GM21786 (cell line): ENCODE data around the gene ANXA9.

Source experiments
- ATAC-seq: cut with Tn5 transposase; IDR thresholded peaks from one replicate; pipeline ENCODE4 v1.9.1; 2021; ENCODE audit not compliant: unreplicated experiment

Gene ANXA9, protein sequence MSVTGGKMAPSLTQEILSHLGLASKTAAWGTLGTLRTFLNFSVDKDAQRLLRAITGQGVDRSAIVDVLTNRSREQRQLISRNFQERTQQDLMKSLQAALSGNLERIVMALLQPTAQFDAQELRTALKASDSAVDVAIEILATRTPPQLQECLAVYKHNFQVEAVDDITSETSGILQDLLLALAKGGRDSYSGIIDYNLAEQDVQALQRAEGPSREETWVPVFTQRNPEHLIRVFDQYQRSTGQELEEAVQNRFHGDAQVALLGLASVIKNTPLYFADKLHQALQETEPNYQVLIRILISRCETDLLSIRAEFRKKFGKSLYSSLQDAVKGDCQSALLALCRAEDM

DNA sequence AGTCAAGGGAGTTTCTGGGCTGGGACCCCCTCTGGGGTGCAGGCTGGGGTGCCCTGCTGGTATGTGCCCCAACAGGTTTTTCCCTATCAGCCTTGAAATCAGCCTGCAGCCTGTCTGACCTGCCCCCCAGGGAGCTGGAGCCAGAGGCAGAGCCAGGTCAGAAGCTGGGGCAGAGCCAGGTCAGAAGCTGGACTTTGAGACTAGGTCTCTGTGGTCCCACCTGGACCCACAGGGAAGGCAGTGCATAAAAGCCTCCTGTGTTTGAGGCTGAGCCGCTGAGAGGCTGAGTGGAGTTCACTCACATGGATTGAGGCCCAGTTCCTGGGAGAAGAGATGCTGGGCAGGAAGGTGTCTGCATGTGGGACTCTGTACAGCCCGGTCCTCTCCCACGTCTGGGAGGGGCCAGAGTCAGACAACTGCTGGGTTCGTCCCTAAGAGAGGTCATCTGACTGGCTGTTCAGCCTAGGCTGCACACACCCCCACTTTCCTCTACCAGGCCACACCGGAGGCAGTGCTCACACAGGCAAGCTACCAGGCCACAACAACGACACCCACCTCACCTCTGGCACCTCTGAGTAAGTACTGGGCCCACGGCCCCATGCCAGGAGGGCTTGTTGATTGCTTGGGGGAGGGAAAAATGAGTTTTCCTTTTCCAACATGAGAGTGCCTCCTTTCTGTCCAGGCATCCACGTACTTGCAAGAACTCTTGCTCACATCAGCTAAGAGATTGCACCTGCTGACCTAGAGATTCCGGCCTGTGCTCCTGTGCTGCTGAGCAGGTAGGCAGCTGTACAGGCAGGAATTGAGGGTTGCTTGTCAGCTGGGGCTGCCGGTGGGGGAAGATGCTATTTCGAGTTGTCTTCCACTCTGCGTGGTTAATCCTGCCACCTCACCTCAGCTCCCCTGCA is at the start of gene ANXA9:
Gene ANXA9, plus strand, starts transcription at position 488 of the 908 bp plus-strand sequence. CDS start 814 bp downstream, outside the sequence.
- ATAC-seq: no peak

DNA sequence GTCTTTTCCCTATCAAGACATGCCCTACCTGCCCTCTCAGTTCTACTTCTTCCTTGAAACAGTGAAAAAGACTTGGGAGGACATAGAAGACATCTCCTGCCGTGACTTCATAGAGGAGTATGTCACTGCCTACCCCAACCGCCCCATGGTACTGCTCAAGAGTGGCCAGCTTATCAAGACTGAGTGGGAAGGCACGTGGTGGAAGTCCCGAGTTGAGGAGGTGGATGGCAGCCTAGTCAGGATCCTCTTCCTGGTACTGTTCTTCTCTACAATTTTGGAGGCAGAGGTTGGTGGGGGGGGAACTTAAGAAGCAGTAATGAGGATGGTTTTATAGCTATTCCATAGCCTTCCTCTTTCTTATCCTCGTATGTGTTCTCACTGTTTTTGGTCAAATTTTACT is 37.2 kb upstream of the ANXA9 start:
- ATAC-seq: no peak

DNA sequence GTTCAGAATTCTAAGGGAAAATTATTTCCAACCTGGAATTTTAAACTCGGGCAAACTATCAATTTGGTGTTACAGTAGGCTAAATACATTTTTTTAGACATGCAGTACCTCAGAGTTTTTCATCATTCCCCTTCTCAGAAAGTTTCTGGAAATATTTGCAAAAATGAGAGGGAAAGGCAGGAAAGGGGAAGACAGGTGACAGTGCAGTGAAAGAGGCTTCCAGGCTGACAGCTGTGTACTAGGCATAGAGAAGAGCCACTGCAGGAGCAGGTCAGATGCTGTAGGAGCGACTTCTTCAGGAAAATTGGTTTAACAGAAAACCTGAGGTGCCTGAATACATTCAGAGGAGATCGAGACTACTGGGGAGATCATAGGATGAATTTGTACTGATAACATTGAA is 27.4 kb upstream of the ANXA9 start:
- ATAC-seq: no peak

DNA sequence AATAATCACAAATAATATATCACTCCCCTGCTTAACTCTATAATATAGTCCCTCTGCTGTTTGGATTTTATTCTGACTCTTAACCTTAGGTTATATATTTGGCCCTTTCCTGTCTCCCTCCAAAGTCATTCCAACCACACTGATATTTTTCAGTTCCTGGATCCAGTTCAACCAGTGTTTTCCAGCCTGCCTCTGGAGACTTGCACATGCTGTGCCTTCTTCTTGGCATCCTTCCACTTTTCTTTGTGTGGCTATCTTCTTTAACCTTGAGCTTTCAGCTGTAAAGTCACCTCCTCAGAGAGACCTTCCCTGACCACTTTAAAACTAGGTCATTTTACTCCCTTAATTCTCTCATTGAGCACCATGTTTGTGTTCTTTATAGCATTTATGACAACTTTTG is 26.8 kb upstream of the ANXA9 start:
- ATAC-seq: no peak

DNA sequence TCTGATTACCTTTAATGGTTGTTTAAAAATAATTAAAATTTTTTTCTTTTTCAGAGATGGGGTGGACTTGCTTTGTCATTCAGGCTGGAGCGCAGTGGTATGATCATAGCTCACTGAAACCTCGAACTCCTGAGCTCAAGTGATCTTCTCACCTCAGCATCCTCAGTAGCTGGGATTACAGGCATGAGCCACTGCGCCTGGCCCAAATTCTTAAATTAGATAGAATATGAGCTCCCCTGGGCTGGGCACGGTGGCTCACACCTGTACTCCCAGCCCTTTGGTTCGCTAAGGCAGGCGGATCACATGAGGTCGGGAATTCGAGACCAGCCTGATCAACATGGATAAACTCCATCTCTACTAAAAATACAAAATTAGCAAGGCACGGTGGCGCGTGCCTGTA is 24.4 kb upstream of the ANXA9 start:
- no peak for ATAC-seq

DNA sequence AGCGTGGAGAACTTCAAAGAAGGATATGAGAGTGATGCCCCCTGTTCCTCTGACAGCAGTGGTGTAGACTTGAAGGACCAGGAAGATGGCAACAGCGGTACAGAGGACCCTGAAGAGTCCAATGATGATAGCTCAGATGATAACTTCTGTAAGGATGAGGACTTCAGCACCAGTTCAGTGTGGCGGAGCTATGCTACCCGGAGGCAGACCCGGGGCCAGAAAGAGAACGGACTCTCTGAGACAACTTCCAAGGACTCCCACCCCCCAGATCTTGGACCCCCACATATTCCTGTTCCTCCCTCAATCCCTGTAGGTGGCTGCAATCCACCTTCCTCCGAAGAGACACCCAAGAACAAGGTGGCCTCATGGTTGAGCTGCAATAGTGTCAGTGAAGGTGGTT is 21.4 kb upstream of the ANXA9 start:
- ATAC-seq: no peak

DNA sequence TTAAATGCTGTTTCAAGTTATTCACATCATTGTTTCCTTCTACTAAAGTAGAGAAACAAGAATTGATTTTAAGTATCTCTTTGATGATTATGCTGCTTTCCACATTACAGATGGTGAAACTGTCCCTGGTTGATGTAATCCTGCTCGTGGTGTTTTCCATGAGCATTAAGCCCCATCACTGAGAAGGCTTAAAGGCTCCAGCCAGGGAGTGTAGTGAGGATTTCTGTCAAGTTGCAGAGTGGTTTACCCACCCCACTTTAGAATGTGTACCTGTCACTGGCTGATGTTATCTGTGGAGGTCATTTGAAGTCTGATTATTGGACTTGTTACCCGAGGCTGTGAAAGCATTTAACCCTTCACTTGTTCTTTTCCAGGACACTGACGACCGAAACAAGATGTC is 20.3 kb upstream of the ANXA9 start:
- ATAC-seq: no peak

DNA sequence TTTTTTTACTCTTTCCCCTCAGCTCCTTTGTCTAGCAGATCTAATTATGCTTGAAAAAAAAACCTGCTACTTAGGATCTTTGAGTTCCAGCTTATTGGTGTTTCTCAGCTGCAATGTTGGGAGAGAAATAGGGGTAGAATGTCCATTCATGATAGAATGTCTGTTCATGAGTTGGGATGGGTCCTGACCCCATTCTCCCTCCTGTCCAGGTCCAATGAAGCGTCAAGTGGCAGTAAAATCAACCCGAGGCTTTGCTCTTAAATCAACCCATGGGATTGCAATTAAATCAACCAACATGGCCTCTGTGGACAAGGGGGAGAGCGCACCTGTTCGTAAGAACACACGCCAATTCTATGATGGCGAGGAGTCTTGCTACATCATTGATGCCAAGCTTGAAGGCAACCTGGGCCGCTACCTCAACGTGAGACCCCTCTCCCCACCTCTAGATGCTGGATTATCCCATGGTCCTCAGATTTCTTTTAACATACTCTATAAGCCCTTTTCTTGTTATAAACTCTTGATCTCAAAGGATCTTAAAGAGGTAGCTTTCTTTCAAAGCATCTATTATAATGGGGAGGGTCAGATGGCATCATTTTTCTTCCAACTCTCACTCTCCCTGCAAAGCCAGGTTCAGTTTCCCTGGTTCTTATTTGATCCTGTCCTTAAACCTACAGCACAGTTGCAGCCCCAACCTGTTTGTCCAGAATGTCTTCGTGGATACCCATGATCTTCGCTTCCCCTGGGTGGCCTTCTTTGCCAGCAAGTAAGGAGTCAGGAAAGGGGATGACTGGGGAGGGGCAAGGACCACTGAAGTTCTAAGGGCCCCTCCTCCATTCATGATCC is 18.6 kb upstream of the ANXA9 start:
- ATAC-seq: no peak

DNA sequence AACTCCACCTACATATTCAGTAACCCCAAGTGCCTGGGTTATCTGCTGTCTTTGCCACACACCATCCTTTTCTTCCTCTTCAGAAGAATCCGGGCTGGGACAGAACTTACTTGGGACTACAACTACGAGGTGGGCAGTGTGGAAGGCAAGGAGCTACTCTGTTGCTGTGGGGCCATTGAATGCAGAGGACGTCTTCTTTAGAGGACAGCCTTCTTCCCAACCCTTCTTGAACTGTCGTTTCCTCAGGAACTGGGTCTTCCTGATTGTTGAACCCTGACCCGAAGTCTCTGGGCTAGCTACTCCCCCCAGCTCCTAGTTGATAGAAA is 18.0 kb upstream of the ANXA9 start:
- ATAC-seq: no peak

DNA sequence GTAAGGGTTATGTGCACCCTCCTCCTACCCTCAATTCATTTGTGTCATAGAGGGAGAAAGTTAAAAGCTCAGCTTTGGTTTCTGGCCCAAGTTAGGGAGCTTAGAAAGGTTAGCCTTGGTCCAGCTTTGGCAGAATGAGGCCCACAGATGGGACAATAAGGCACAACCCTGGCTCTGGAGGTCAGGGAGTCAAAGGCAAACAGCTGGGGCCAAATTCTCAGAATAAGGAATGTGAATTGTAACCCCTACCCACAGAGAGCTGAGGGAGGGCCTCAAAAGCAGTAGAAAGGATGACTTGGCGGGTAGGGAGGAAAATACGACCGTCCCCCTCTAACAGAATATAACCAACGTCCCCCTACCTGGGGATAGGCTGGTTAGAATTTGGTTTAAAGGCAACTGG is 16.5 kb upstream of the ANXA9 start:
- no peak for ATAC-seq

DNA sequence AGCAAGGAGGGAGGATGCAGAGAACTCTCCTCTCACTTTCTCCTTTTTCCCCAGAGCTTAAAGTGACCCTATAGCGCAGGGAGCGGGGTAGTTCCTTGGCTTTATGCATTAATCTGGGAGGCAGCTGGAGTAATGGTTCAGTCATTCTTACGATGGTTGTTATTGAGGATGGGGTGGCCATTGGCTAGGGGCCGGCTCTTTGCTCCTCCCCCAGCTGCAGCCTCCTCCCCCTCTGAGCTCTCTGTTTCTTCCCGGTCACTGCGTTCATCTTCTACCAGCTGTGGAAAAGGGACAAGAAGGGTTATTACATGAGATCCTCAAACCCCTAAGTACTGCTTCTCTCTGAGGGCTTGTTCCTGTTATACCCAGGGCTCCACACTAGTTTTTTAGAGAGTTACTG is 16.1 kb upstream of the ANXA9 start:
- ATAC-seq: no peak

DNA sequence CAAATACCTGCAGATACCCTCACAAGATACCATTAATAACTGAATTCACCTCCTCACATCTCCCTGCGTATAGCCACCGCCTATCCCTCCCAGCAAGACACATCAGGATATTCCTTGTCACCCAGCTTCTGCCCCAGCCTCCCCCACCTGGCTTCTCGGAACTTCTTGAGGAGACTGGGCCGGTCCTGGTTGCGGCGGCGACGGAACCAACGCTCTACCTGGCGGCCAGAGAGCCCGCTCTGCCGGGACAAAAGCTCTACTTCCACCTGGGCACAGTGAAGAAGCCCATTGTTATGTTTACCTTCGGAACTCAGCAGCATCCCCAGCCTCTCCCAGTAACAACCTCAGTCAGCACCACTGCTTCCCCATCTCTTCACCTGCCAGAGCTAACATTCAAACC is 14.2 kb upstream of the ANXA9 start:
- ATAC-seq: no peak

DNA sequence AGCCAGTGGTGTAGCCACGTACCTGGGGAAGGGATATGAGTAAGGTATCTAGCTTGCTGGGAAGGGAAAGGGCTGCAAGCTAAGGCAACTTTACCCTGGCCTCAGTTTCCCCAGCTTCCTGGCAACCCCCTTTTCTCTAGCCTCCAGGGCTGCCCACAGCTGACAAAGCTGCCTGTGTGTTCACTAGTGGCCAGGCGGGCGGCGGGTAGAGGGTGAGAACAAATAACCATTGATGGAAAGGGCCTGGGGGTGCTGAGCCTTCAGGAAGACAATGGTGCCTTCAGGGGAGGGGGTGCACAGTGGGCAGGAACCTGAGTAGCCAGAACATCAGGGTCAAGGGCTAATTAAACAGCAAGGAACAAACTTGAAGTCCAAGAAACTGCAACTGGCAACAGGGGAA is 13.6 kb upstream of the ANXA9 start:
- no peak for ATAC-seq

DNA sequence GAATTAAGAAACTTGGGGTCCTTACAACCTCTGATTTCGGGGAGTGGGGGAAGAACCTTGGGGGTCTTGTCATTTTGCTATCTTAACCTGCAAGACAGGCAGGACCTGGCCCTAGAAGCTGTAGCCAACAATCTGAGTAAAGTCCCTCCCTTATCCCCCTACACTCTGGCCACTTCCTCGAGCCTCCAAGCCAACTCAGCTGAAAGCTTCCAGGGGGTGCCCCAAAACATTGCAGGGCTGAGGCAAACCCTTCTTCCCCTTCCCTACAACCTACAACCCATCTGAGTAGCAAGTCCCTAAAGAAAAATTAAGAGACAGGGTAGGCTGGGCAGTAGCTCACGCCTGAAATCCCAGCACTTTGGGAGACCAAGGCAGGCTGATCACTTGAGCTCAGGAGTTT is 12.5 kb upstream of the ANXA9 start:
- no peak for ATAC-seq

DNA sequence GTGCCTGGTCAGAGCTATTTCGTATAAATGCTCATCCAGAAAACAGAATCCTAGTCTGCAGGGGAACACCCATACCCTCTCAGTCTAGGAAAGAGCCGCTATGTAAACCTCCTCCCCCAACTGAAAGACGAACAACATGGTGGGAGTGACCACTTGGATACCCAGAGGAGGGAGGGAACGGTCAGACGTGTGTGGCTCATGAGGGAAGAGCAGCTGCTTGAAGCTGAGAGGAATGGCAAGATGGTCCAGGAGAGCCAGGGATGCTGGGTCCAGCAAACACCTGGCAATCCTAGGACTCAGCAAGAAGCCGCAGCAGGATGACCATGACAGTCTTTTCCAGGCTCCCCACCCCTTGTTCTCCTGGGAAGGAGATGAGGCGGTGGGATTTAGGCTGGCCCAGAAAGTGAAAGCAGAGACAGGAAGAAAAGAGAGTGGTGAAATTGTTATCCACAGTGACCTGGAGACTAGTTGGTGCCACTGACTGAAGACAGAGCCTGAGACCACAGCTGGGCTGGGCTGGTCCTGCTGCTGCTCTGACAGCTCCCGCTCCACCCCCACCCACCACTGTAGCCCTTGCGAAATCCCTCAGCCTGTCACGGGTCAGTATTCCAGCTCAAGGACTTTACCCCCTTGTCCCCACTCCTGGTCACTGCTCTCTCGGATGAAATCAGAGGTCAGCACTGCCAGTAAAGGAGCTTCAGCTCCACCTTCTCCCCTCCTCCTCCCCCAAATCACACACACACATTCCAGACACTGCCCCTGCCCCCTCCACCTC is 11.1 kb upstream of the ANXA9 start:
- no peak for ATAC-seq

DNA sequence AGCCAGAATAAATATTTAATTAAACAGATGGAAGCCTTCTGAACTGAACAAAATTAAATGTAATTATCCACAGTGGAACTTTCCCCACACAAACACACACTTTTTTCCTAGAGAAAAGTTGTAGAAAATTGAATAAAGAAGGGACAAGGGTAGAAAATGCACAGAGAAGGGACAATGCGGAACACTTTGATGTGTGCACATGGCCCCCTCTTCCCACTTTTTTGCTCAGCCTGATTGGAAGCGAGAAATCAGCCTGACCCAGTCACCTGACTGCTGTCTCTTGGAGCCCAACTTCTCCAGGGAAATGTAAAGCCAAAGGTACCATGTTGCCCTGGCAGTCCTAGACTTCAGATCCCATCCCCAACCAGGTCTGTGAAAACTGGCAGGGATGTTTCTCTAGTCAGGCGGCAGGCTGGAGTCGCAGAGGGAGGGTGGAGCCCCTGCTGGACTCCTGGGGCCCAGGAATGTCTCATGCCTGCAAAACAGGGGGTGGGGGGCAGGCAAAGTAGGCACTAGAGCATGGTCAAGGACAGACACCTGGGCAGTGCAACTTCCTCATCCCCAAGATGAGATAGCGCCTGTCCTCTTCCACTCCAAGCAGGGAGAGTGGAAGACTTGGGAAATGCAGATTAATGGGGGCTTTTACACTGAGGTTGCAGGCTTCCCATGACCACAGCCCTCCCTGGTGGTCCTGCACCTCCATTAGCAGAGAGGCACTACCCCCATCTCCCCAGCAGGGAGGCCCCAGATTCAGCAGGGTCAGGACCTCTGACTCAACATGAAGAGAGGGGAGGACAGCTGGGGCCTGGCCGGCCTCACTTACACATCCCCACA is 10.3 kb upstream of the ANXA9 start:
- ATAC-seq: no peak

DNA sequence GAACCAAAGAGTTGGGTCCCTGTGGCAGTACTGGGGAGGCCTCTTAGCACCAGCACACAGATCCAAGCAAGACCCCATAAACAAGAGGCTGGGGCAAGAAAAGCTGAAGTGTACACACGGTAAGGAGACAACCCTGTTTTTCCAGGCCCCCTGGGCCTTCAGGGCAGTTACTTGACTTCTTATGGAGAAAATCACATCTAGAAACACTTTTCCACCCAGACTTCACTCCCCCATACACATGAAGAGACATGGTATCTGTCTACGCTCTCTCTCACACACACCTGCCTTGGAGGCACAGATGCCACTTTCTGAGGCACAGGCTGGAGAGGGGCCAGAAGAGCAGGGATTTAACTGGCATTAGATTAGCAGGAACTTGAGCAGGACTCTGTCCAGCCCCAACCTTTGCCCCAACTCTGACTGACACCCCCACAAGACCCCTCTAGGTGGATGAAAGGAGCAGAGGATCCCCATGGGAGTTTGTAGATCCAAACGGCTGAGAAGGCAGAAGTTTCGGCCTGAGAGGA is 9.6 kb upstream of the ANXA9 start:
- ATAC-seq: no peak

DNA sequence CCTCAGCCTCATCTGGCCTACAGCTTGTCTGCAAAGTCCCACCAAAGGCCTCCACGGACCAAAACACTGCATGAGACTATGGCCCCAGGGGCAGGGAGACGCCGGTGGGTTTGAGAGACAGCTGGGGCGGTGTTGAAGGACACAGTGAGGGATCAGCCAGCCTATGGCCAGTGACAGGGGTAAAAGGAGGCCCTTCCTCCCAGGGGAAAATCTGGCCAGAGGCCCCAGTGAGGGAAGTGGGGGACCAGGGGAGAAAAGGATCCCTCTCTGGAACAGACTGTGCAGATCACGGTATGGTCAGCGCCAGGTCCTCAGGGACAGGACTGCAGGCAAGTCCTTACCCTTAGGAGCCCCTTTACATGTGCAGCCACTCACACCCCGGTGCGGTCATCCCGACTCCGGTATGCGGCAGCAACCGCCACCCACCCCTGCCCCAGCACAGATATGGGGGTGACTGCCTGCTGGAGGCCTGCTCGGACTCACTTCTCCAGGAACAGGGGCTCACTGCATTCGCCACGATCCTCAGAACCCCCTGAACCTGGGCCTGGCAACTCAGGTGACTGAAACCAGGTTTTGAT is 8.7 kb upstream of the ANXA9 start:
- ATAC-seq: no peak

DNA sequence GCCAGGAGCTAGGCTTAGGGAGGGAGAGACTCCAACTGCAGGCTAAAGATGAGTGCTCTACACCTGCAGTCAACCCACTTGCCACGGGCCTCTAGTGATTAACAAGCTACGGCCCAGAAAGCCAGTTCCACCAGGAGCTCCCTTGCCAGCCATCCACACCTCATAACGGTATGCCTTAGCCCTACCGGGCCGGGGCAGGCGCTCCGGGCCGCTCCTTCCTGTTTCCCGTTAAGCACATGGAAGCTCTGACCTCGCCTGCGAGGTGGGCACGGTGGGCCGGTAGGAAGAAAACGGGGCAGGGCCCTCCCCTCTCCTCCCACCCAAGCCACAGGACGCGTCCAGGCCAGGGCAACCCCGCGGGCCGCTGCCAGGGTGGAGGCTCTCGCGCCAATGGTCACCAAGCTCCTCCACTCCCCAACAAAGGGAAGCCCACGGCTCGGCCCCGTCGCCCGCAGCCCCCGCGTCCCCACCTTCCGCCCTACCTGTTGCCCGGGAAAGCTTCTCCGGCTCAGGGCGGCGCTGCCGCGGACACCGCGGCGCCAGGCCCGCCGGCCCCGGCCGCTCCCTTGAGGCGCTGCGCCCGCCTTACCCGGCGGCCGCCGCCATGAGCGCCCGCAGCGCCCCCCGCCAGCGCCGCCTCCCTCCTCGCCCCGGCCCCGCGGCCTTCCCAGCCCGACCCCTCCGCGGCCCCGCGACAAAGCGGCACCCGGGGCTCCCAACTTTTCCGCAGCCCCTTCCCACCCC is 8.1 kb upstream of the ANXA9 start:
- no peak for ATAC-seq
